Activated T-cell treated with anti-CD3 and anti-CD28 coated beads, Interleukin-2, amount 50 U/mL, for 4 hours (primary cell): ENCODE measurements around the gene HOXA10. TPM values are rescaled to one million over a fixed set of nuclear protein-coding genes. Genes with fewer than 3 reads are reported as not detected.

ENCODE experiments used
- ATAC-seq, 2 donors: fragments of 200-7000 bp; cut with Tn5 transposase; one replicate each; pipeline ENCODE4 v1.10.0; 2021
- DNase-seq: peaks from one replicate; pipeline ENCODE4 v3.0.0-alpha.2; 2020
- H3K27me3 Mint-ChIP-seq: one replicate; pipeline ENCODE4 v1.8.0; 2021; ENCODE audit warnings: low read depth, mixed read lengths
- H3K36me3 Mint-ChIP-seq: one replicate; pipeline ENCODE4 v1.8.0; 2022; ENCODE audit warnings: mixed read lengths; ENCODE audit not compliant: insufficient read depth
- H3K4me1 Mint-ChIP-seq: one replicate; pipeline ENCODE4 v1.8.0; 2021; ENCODE audit warnings: low read depth, mixed read lengths
- H3K4me3 Mint-ChIP-seq: one replicate; pipeline ENCODE4 v1.8.0; 2021; ENCODE audit warnings: mild to moderate bottlenecking, moderate library complexity, mixed read lengths
- H3K9me3 Mint-ChIP-seq: one replicate; pipeline ENCODE4 v1.8.0; 2021; ENCODE audit warnings: mixed read lengths
- total RNA-seq, 3 donors: library from RNA; stranded (reverse); gene quantifications; one replicate each; pipeline ENCODE4 v1.2.1, GENCODE V29; 2021

The HOXA10 gene
- total RNA-seq, 3 donors from 2014 or later = 0.08 to 0.14 (median 0.10) TPM

GRCh38 chr7:27163288-27164044, 10.7 kb downstream of the HOXA10 start:
- Mint-ChIP-seq H3K4me1 (peaks cover 23% of the 10 kb centered on the region), H3K4me3 (no peak overlapping the region), H3K9me3 (no peaks in the 10 kb centered on the region), H3K27me3 (peaks cover 79% of the 10 kb centered on the region), H3K36me3 (no peaks in the 10 kb centered on the region)
- ATAC-seq (no peak), DNase-seq (no peak)

DNA sequence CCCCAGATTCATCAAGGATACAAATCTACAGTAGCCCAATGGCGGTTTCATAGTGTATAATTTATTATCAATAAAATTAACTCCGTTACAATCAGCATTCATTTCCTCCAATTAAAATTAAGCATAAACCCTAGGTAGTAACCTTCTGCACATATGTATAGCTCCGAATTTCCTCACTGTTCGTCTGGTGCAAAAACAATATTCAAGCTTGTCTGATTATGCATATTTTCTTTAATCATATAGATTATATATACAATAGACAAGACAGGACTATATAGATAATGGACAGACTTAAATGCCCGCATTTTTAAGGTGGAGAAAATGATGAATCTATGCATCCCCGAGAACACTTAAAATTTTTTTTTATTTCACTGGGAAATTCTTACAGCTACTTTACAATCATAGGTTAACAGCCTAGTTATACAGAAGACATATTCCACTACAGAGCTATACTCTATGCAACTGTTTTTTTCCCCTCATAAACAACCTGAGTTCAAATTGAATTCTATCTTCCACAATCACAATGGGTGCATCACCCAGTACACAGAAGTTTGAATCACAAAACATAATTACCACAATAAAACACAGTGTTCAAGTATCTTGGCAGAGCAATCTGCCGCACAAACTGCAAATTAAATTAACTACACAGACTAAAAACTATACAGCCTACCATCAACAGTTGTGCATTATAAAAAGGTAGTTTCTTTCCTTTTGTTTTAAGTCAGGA, 11.4 kb downstream of the HOXA10 start:
- no peak for DNase-seq
- Mint-ChIP-seq H3K9me3 (no peaks in the 10 kb centered on the region), H3K4me1 (peaks cover 26% of the 10 kb centered on the region), H3K4me3 (no peak overlapping the region), H3K27me3 (peaks cover 79% of the 10 kb centered on the region), H3K36me3 (no peaks in the 10 kb centered on the region)
- no peak for ATAC-seq

GRCh38 chr7:27161721-27162560, 12.2 kb downstream of the HOXA10 start:
- Mint-ChIP-seq H3K4me1 (peaks cover 25% of the 10 kb centered on the region), H3K36me3 (no peaks in the 10 kb centered on the region), H3K4me3 (no peak overlapping the region), H3K9me3 (no peaks in the 10 kb centered on the region), H3K27me3 (peaks cover 79% of the 10 kb centered on the region)
- no peak for ATAC-seq
- DNase-seq = no peak

GRCh38 chr7:27161214-27161720, 12.9 kb downstream of the HOXA10 start:
- Mint-ChIP-seq H3K27me3 (peaks cover 77% of the 10 kb centered on the region), H3K4me1 (peaks cover 23% of the 10 kb centered on the region), H3K36me3 (no peaks in the 10 kb centered on the region), H3K4me3 (peak overlapping the region; percentile 73), H3K9me3 (no peaks in the 10 kb centered on the region)
- no peak for ATAC-seq
- DNase-seq = no peak

DNA sequence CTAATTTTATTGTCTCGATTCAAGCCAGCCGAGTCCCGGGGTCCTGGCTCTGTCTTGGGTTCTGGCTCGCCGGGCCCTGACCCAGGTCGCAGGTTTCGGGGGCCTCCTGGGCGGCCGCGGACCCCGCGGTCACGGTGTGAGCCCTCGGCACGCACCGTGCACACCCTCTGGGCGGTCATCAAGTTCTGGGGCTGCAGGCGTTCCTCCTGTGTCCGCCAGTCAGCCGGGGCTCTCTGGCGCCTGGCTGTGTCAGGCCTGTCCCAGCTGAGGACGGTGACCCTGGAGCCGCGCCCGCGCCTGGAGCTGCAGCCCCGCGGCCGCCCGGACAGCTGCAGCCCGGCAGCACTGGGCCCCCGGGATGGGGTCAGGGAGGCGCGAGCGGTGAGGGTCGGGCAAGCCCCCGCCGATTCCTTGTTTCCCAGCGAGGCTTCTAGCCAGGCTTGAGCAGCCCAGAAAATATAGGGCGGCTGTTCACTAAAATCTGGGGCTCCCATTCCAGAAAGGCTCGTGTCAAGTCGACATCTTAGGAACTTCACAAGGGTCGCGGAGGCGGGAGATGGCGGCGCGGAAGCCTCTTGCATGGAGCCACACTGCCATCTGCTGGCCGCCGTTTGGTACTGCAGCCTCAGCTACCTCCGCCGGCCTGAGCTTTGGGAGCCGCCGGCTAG, 13.4 kb downstream of the HOXA10 start:
- no peaks in the 10 kb centered on the region for H3K9me3 Mint-ChIP-seq
- peak overlapping the region; percentile 73 for H3K4me3 Mint-ChIP-seq
- H3K27me3 Mint-ChIP-seq = peaks cover 77% of the 10 kb centered on the region
- DNase-seq = peak; percentile 88
- H3K4me1 Mint-ChIP-seq = peaks cover 24% of the 10 kb centered on the region
- ATAC-seq = peak; percentile 65 to 76
- H3K36me3 Mint-ChIP-seq = no peaks in the 10 kb centered on the region

- H3K36me3 Mint-ChIP-seq = no peaks in the 10 kb centered on the region
- peaks cover 79% of the 10 kb centered on the region for H3K27me3 Mint-ChIP-seq
- no peaks in the 10 kb centered on the region for H3K9me3 Mint-ChIP-seq
- H3K4me3 Mint-ChIP-seq = peak overlapping the region; percentile 46
- no peak for DNase-seq
- ATAC-seq = peak; percentile 25 to 32
- H3K4me1 Mint-ChIP-seq = peaks cover 27% of the 10 kb centered on the region
Measured at GRCh38 chr7:27160145-27160545, 14.0 kb downstream of the HOXA10 start.

- ATAC-seq (no peak), DNase-seq (no peak)
- Mint-ChIP-seq H3K36me3 (no peaks in the 10 kb centered on the region), H3K9me3 (no peaks in the 10 kb centered on the region), H3K4me3 (peak overlapping the region; percentile 46), H3K4me1 (peaks cover 30% of the 10 kb centered on the region), H3K27me3 (peaks cover 82% of the 10 kb centered on the region)
Measured at GRCh38 chr7:27159266-27160144, 14.6 kb downstream of the HOXA10 start.

DNA sequence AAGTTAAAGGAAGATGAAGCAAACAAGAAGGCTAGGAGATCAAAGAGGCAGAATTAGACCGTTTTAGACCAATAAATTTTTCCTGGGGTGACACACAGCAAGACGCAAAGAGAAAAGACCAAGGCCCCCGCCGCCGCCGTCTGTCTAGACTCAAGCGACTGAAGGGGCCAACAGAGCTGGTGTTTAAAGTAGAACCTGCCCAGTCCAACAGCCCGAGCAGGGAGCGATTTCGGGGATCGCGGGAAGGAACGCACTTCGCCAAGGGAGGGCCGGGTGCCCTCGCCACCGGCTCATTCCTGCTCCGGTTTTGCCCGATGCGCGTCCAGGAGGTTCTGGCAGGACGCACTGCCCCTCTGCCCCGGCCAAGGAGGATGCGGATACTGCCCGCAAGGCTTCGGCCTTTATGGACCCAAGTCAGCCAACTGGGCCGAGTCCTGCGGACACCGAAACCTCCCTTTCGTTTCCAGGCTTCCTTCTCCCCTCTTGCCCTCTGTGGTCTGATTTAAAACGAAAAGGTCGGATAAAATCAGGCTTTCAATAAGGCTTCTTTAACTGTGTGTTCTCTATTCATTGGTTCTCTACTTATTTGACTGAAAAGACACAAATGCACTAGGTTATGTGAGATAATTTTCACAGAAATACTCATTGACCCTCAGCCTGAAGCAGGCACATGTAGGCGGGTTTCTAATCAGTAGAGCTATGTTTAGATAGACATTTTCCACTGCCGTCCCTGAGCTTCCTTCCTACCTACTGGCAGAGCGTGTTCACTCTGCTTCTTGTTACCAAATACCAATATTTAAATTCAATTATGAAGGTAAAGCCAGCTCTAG, 15.5 kb downstream of the HOXA10 start:
- DNase-seq (no peak), ATAC-seq (no peak)
- Mint-ChIP-seq H3K4me1 (peaks cover 37% of the 10 kb centered on the region), H3K9me3 (no peaks in the 10 kb centered on the region), H3K36me3 (no peaks in the 10 kb centered on the region), H3K27me3 (peaks cover 81% of the 10 kb centered on the region), H3K4me3 (no peak overlapping the region)

DNA sequence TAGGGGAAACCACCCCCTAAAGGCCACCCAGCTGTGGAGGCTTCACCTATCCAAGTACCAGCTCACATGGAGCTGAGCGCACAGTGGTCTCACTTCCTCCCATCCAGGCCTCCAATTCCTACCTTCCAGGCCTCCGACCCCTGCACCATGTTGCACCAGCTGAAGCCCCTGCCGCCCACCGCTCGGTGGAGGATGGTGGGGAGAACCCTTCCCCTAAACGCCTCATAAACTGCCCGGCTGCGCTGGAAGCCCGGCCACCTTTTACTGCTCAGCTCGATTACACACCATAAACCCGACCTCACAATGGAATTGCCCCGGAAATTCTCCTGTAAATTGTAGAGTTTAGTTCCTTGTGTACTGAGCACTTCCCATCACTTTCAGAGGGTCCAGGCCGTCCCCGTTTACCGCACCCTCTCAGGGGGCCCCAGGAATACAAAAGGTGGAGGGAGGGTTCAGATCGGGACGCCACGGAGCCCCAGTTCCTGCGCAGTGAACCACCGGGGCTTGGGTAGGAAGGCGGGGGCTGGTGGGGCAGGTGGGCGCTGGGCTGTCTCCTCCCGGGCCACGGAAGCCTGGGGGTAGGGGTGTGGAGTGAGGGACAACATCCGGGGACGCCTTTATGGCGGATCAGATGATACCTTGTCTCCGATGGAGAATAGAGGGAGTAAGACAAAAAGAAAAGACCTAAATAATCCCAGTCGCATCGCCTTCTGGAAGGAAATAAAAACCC, 16.3 kb downstream of the HOXA10 start:
- H3K4me3 Mint-ChIP-seq = peak overlapping the region; percentile 52
- no peaks in the 10 kb centered on the region for H3K36me3 Mint-ChIP-seq
- peaks cover 82% of the 10 kb centered on the region for H3K27me3 Mint-ChIP-seq
- no peak for DNase-seq
- H3K9me3 Mint-ChIP-seq = no peaks in the 10 kb centered on the region
- ATAC-seq = no peak
- peaks cover 38% of the 10 kb centered on the region for H3K4me1 Mint-ChIP-seq

DNA sequence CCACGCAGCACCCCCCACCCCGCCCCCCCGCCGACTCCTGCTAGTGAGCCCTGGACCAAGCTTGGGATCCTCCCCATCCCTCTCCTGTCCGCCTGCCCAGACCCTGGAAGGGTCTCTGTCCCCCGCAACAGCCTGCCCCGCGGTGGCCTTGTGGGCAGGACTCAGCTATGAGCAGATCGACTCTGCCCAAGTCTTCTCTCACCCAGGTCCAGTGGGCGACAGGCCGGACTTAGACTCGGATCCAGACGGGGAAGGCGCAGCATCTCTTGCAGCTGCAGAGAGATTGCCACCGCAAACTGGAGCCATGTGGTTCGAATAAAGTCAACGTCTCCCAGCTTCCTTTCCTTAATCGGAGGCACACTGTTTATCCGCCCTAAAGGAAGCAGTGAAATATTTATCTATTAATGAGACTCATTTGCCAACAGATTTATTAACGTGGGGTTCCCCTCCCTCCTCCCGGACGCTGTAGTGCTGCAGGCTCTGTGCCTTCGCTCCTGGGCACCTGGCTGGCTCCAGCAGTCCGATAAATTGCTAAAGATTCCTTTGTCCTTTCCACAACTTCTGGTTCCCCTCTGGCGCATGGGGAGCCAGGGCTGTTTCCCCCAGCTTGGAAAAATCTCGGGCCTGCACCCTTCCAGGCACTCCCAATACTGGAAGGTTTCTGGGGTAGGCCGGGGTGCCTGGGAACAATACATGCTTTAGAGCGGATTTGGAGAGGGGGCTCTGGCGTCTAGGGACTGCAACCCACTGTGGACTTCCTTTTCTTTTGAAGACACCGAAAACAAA, 17.0 kb downstream of the HOXA10 start:
- H3K4me1 Mint-ChIP-seq = peaks cover 38% of the 10 kb centered on the region
- H3K4me3 Mint-ChIP-seq = no peak overlapping the region
- peaks cover 83% of the 10 kb centered on the region for H3K27me3 Mint-ChIP-seq

DNA sequence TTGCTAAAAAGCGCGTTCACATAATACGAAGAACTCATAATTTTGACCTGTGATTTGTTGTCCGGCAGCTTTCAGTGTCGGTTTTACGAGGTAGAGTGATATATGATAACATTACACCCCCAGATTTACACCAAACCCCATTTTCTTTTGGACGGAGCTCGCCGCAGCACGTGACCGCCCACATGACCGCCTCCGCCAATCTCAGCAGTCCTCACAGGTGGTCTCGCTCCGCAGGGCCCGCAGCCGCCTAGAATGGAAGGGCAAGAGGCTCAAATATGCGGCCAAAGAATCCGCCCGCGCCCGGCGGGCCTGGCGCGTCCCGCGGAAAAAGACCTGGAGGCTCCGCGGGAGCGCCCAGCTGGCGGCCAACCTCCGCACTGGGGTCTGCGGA, 17.6 kb downstream of the HOXA10 start, which contains the start of gene HOXA7:
Gene HOXA7 (minus strand): TSS at position 168 of the 391 bp plus-strand sequence. CDS start 130 bp downstream, at position 38.
- ATAC-seq (no peak), DNase-seq (no peak)
- H3K9me3 Mint-ChIP-seq = no peaks in the 10 kb centered on the region
- H3K36me3 Mint-ChIP-seq = no peaks in the 10 kb centered on the region
- peak within 1 kb of the TSS; percentile 46 for H3K4me3 Mint-ChIP-seq
- H3K4me1 Mint-ChIP-seq = peaks cover 44% of the 10 kb centered on the region
- peaks cover 86% of the 10 kb centered on the region for H3K27me3 Mint-ChIP-seq

More for the DNA sequence above, 17.0 kb downstream of the HOXA10 start:
- Mint-ChIP-seq H3K9me3 (no peaks in the 10 kb centered on the region), H3K36me3 (no peaks in the 10 kb centered on the region)
- no peak for ATAC-seq
- DNase-seq = no peak
